Pancreas (tissue), 10 donors: ENCODE measurements around the gene TACR2. TPM values are rescaled to one million over a fixed set of nuclear protein-coding genes. Genes with fewer than 3 reads are reported as not detected.
A peak's percentile ranks its signal among the peaks of the same experiment; 100 is the strongest.

Experiments used
- ATAC-seq, 4 donors: fragments of 200-7000 bp; cut with Tn5 transposase; one replicate each; pipeline versions ENCODE4 v1.8.0 to v1.9.1; 2020; ENCODE audit warnings: mild to moderate bottlenecking in 4 of 4, moderate library complexity in 4 of 4
- DNase-seq, 6 donors: peaks; one replicate each; pipeline ENCODE4 v3.0.0-alpha.2; 2020
- FAIRE-seq: peaks from 2 replicates; lab custom pipeline; 2012; peaks lifted over from hg19 to GRCh38; lab: Jason Lieb, UNC
- H3K27ac ChIP-seq, 4 donors: fragments of 200-600 bp; sonication (generic); 1 replicate in 3 of 4; 2 replicates in 1 of 4; pipeline versions ENCODE4 v1.5.0 to v1.8.0; 2020
- H3K27me3 ChIP-seq, 4 donors: fragments of 200-600 bp; one replicate each; pipeline ENCODE4 v1.8.0; 2021
- H3K36me3 ChIP-seq, 3 donors: fragments of 200-600 bp; sonication (generic) in 1 of 3; one replicate each; pipeline versions ENCODE4 v1.5.0 to v1.8.0; 2020 to 2021
- H3K4me1 ChIP-seq, 3 donors: fragments of 200-600 bp; one replicate each; pipeline ENCODE4 v1.8.0; 2021
- H3K4me3 ChIP-seq, 4 donors: fragments of 200-600 bp; sonication (generic) in 2 of 4; one replicate each; pipeline versions ENCODE4 v1.5.0 to v1.8.0; 2020 to 2021
- H3K9me3 ChIP-seq, 4 donors: fragments of 200-600 bp; one replicate each; pipeline ENCODE4 v1.8.0; 2021
- WGBS, 2 donors: extraction: QIAGEN DNeasy Blood & Tissue Kit; methylation state at CpG; one replicate each; pipeline ENCODE4 v1.1.7; 2013; 5-methylcytosine and 5-hydroxymethylcytosine counted together
- intact Hi-C, 3 donors: fragments of 100-400 bp; cut with DNase I; formaldehyde crosslinking; loops; one replicate each; pipeline versions ENCODE4 v1.11.1 to v1.14.2; 2022
- polyA plus RNA-seq, 2 donors: library from polyadenylated mRNA; stranded (reverse); fragments of 200-250 nt; gene quantifications; one replicate each; pipeline ENCODE4 v1.2.3, GENCODE V29; 2013
- total RNA-seq, 6 donors: library from RNA; stranded (reverse); fragmentation: NEBNext Ultra II Directional in 4 of 6; extraction: Animal tissue kit (Norgen Biotek cat#: 25700) in 4 of 6; gene quantifications; one replicate each; pipeline versions ENCODE4 v1.2.1 to v1.2.4, GENCODE V29; 2021 to 2023
- TF ChIP-seq, protein P1 (sequence below), 4 donors: fragments of 200-600 bp; sonication (generic) in 3 of 4; IDR thresholded peaks; one replicate each; pipeline versions ENCODE4 v1.5.0 to v1.8.0; 2021; ENCODE audit warnings: antibody characterized with exemption in 4 of 4
- donor health status: healthy with polysubstance abuse.
- donor health status: DM: no; HTN: no; CAD: no; lungs with moderate emphysema.
- donor health status: DM: no; HTN: no; CAD: no.
- donor health status: control.
- donor health status: control.
- donor health status: Bipolar disorder and iron deficiency.
- donor health status: DM: yes; HTN: yes; CAD: no.
- donor health status: DM: no; HTN: no; CAD: no.
- donor health status: DM: no; HTN: no; CAD: no.
- donor health status: DM: yes; HTN: yes; CAD: no.

Gene TACR2
- total and polyA plus RNA-seq, 8 donors, result 0.12 to 0.28 (median 0.15) TPM; not detected in 2

- TF ChIP-seq, protein P1, sequence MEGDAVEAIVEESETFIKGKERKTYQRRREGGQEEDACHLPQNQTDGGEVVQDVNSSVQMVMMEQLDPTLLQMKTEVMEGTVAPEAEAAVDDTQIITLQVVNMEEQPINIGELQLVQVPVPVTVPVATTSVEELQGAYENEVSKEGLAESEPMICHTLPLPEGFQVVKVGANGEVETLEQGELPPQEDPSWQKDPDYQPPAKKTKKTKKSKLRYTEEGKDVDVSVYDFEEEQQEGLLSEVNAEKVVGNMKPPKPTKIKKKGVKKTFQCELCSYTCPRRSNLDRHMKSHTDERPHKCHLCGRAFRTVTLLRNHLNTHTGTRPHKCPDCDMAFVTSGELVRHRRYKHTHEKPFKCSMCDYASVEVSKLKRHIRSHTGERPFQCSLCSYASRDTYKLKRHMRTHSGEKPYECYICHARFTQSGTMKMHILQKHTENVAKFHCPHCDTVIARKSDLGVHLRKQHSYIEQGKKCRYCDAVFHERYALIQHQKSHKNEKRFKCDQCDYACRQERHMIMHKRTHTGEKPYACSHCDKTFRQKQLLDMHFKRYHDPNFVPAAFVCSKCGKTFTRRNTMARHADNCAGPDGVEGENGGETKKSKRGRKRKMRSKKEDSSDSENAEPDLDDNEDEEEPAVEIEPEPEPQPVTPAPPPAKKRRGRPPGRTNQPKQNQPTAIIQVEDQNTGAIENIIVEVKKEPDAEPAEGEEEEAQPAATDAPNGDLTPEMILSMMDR (IDR thresholded peaks at IDR 0.05), result no peak
- no peak for FAIRE-seq
- Histone ChIP-seq H3K36me3 (no peaks in the 10 kb centered on the region), H3K27me3 (no peaks in the 10 kb centered on the region), H3K27ac (peak overlapping the region in 2 of 4 donors; percentile 80 to 85), H3K9me3 (no peaks in the 10 kb centered on the region), H3K4me1 (peaks cover 8 to 17% (median 9%) of the 10 kb centered on the region in 3 donors), H3K4me3 (no peak overlapping the region)
- WGBS, 2 donors, result 91 to 94% methylated on average over 8 of the region's 8 CpGs
- intact Hi-C loops, result no loop called here
- no peak for DNase-seq
- ATAC-seq, result no peak
Observed at GRCh38 chr10:69456880-69457693, 40.4 kb upstream of the TACR2 start.

- H3K9me3 ChIP-seq, result no peaks in the 10 kb centered on the region
- WGBS, 2 donors, result 87 to 92% methylated on average over 10 of the region's 10 CpGs
- intact Hi-C loops, result no loop called here
- ATAC-seq (no peak), DNase-seq (no peak), FAIRE-seq (no peak)
- H3K4me3 ChIP-seq, result no peak overlapping the region
- TF ChIP-seq, protein P1 (IDR thresholded peaks at IDR 0.05), result no peak
- H3K27me3 ChIP-seq, result no peaks in the 10 kb centered on the region
- H3K27ac ChIP-seq, result no peak overlapping the region
- peaks cover 9 to 28% (median 10%) of the 10 kb centered on the region in 3 donors for H3K4me1 ChIP-seq
- no peaks in the 10 kb centered on the region for H3K36me3 ChIP-seq
Observed at GRCh38 chr10:69455006-69455763, 38.5 kb upstream of the TACR2 start.

DNA sequence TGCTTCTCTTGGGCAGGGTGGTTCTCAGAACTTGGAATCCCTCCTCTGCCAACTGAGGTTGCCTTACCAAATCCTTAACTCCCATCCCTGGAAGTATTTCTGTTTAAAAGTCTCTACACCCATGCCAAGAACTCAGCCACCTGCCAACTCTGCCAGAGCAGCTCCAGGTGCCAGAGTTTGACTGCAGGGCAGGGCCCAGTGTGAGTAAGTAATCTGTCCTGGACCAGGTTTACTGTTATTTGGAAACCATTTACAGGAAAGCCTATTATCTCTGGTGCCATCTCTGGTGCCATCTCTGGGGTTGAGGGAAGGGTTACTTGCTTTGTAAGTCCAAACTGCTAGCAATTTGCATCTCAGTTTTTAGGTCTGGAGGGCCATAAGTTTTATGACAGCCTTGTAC, 37.1 kb upstream of the TACR2 start:
- Histone ChIP-seq H3K4me1 (peaks cover 17 to 39% (median 21%) of the 10 kb centered on the region in 3 donors), H3K4me3 (no peak overlapping the region), H3K9me3 (no peaks in the 10 kb centered on the region), H3K27me3 (no peaks in the 10 kb centered on the region), H3K36me3 (no peaks in the 10 kb centered on the region), H3K27ac (no peak overlapping the region)
- ATAC-seq (no peak), FAIRE-seq (no peak), DNase-seq (peak in 1 of 6 donors; percentile 48)
- TF ChIP-seq, protein P1 (IDR thresholded peaks at IDR 0.05), result no peak
- intact Hi-C loops, result no loop called here

- 94 to 96% methylated on average over 6 of the region's 6 CpGs for WGBS, 2 donors
- intact Hi-C loops, result no loop called here
- no peaks in the 10 kb centered on the region for H3K36me3 ChIP-seq
- peaks cover 9 to 30% (median 13%) of the 10 kb centered on the region in 3 donors for H3K4me1 ChIP-seq
- H3K27ac ChIP-seq, result no peak overlapping the region
- DNase-seq, result no peak
- no peaks in the 10 kb centered on the region for H3K9me3 ChIP-seq
- no peak for FAIRE-seq
- no peaks in the 10 kb centered on the region for H3K27me3 ChIP-seq
- TF ChIP-seq, protein P1 (IDR thresholded peaks at IDR 0.05), result no peak
- ATAC-seq, result no peak
- peak overlapping the region in 1 of 4 donors; percentile 88 for H3K4me3 ChIP-seq
Observed at GRCh38 chr10:69452676-69453415, 36.1 kb upstream of the TACR2 start.
